ENCODE results near the gene ALK.

DNA sequence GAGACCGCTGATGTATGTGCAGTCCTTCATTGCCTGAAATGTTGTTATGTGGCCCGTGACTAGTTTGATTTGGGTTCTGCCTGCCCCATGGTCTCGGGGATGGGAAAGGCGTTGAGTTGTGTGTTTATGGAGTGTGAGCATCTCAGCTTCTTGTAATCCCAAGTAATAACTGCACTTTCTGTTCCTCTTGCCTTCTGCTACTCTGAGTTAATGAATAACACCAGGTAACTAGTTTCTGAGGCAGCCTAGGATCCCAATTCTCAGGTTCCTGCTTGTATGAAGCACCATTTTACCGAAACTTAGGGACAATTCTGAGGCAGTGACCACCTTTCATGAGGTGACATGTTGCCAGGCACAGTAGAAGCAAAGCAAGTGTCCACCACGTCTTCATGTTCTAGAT lies 170.0 kb downstream of the ALK start:
- TF ChIP-seq CTCF (IDR thresholded peaks at IDR 0.05; ENCODE audit: borderline replicate concordance, extremely low read depth, low read length, poor library complexity, severe bottlenecking) (no peak), EZH2 (IDR thresholded peaks at IDR 0.05; ENCODE audit: borderline replicate concordance, low read depth, low read length, severe bottlenecking) (no peak)

Data from DND-41 (cell line).